GM18499 (cell line): Measurements from ENCODE around the gene FHIT.

Experiments
- ATAC-seq: cut with Tn5 transposase; IDR thresholded peaks from one replicate; pipeline ENCODE4 v1.9.1; 2021; ENCODE audit warnings: moderate number of reproducible peaks; ENCODE audit not compliant: insufficient read depth, unreplicated experiment

FHIT gene

DNA sequence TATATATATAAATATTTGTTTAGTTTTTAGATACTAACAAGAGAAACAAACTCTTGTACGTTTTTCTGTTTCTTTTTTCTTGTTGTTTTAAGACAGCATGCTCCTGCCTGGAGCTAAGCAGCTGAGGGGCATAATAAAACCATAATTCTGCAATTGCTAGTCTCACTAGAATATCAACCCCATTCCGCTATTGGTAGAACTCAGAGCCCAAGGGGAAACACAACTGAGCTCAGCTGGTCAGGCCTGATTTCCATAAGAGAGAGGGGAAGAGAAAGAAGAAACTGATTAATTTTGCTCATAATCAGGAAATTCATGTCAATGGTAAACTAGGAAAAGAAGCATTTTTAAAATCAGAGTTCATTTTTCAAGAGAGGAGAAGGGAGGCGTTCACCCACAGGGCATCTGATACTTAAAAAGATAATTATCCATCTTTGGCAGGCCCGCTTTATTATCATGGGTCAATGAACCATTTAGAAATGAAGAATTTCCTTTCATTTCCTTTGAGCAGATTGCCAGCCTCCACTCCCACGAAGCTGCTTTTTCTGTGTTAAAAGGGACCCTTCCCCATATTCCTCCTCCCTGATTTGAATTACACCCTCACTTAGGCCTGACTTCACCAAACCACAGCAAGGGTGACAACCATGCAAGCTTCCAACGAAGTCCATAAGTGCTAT is 1236.1 kb downstream of the FHIT start:
- ATAC-seq = no peak

DNA sequence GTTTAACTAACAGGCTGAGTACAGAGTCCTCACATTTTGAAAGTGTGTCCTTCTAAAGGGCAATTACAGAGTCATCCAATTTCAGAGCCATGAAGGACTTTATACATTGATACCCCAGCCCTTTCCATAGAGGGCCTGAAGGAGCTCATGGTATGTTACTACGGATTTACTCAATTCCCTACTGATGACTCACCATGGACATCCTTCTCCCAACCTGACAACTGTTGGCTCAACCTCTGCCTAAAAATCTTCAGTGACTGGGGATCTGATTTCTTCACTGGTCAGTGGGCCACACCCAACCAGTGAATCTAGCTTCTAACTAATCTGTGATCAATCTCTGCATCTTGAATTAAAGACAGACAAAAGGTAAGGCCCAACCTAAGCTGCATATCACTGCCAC is 1238.0 kb downstream of the FHIT start:
- ATAC-seq = no peak

DNA sequence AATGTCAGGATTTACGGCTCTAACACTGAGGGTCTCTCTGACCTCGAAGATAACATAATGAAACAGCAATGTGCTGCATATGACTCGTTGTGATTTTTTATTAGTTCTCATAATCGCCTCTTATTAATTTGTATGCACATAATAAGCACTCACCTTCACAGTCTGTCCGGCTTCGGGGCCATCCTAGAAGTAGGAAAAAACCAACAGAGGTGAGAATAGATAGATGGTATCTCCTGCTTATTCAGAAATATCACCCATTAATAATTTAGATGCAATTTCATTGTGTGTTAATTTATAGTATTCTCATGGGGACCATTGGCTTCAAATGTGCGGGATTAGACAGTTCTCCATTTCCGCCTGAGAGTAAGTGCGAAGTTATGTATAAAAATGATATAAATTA is 1240.0 kb downstream of the FHIT start:
- ATAC-seq = no peak

DNA sequence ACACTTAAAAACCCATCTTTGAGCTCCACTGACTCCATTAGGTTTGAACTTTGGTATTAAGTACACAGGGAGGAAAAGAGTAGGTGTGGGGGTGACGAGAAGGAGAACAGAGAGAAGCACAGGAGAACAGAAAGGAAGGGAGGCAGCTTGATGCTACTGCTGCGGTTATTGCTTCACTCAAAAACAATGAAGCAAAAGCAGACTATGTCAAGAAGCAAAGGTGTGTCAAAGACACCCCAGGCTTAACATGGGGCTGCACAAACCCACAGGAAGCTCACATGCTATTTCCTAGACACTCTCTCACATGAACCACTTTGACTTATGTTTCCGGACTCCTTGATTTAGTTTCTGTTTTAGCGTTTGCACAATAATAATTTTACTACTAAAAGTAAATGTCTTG is 1240.5 kb downstream of the FHIT start:
- peak; percentile 99 for ATAC-seq

DNA sequence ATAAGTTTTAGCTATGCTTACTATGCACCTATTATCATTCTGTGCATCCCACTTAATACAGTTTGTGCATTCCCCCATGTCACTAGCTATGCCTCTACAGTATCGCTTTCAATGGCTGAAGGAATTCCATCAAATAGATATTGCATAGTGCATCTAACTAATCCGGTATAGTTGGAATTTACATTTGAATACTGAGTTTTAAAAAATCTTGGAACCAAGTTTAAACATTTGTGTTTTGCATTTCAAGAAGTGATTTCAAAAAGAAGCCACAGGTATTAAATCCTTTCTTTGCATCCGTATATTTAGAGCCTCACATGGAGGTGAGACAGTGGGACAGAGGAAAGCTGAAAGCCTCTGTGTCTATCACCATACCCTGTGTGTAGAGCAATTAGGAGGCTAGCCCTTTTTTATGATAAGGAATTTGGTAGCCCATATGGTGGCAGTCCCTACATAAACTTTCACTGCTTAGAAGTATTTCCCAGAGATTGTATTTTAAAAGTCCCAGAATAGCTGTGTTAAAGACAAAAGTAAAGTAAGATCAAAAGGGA is 1241.2 kb downstream of the FHIT start:
- no peak for ATAC-seq

DNA sequence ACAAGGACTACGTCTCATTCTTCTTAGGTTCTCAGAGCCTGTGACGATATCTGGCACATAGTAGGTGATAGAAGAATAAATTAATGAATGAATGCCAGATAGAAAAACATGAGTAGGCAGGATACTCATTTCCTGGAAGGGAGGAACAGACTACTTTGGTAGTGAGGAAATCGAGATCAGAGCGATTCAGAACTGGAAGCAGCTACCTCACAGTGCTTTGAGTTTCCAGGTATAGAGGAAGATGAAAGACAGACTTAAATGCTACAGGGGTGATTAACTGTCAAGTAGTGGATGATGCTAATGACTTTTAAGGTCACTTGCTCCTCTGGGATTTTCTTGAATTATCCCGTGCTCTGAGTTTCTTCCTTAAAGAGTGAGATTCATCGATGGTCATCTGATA is 1249.9 kb downstream of the FHIT start:
- ATAC-seq = no peak

DNA sequence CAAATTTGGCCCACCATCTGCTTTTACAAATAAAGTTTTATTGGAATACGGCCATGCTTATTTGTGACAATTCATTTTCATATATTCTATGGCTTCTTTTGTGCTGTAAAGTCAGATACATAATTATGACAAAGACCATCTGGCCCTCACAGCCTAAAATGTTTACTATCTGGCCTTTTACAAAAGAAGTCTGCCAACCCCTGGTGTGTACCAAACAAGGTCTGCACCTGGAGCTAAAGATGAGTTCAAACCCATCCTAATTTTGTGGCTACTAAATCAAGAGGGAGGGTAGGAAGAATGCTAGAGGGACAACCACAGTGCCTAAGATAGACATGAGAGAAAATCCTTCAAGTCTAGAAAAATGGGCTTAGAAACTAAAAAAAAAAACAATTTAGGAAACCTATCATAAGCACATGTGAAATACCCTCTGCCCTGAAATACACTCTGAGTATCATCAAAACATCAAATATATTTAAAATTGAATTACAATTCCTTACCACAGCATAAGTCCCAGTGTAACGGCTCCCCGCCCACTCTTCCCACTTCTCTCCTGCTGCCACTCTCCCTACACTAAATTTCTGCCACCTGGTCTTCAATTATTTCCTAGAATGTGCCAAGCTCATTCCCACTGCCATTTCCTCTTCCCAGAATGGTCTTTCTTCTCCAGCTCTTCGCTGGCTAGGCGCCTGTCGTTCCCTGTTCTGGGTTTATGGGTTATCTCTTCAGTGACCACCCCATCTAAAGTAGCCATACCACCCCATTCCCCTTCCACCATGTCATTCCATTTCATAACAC is 1250.7 kb downstream of the FHIT start:
- no peak for ATAC-seq

DNA sequence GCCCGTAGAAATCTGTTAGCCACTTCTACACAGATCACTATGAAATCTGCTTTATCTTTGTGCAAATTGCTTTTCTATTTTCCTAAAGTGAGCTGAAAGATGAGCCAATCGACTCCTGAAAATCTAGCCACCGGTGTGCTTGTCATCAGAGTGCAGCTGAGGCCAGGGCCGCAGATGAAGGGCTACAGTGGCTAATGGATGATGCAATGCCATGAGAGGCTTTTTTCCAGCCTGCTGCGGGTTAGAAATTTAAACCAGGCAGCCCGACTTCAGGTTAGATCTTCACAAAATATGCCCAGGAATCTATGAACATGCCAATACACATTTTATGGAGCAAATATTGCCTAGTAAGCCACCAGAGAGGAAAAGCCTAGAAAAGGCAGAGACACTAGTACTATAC is 1253.2 kb downstream of the FHIT start:
- ATAC-seq = no peak

DNA sequence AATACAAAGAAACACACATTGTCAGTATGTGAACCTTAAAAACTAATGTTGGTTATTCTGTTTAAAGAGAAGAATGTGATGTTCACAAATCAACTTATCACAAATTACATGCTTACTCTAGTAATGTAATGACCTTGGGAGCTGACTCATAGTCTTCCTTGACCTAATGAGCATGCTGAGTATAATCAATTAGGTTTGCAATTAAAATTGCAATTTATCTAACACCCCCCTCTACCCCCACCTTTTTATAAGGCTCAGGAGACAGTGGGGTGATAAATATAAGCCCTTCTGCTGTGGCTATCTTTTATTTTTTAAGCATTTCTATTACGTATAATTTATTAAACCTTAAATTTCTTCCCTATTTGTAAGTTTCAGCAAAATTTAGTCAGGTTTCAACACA is 1253.7 kb downstream of the FHIT start:
- ATAC-seq = no peak

DNA sequence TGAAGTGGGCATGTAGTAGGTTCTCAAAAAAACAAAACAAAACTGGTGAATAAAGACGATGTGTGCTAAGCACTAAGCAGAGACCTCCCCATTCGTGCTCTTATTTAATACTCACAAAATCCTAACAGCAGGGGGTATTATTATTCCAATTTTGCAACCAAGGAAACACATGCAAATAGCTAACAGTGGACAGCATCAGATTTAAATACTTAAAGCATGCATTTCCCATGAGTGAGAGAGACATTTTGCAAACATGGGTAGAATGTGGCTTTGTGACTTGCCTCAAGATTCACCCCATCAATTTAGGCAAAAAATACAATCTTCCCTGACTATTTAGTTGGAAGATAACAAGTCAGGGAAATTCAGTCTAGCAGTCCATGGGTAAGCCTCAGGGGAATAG is 1255.2 kb downstream of the FHIT start:
- ATAC-seq = no peak

DNA sequence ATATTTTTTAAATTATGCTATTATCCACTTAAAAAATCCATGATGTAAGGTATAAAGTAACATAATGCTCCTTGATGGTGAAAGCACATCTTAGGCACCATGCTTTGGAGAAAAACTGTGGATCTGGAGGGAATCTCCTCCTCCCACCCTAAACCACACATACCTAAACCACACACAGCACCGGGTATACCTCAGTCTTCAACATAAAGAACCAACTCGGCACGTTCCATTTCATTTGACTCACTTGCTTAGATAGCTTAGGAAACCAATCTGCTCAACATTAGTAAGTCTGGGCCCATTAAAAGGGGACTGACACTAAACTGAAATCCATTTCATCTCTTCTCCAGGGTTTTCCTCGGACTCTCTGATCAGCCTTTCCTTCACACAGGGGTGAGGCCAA is 1255.7 kb downstream of the FHIT start:
- ATAC-seq = no peak

DNA sequence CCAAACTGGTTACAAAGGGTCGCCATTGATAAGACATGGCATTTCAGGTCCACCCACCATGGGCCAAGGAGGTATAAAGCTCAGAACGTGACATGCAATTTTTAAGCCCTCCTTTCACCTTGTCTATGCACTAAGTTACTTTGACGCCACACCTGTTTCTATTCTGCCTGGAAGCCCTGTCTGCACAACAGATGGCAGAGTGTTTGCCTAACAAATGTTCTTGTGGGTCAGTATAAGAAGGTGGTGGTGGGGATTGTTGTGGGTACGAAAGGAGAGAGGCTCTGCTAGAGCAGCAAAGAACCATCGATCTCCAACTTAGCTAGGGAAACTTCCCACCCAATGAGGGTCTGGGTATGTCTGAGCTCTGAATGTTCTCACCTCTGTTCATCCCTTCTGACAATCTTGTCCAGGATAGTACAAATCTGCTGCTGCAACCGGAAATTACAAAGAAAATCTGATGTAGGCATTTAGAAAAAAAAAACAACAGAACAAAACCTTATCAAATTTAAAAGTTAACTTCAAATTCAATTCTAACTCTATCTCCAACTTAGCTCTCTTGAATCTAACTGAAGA is 1256.4 kb downstream of the FHIT start:
- no peak for ATAC-seq

DNA sequence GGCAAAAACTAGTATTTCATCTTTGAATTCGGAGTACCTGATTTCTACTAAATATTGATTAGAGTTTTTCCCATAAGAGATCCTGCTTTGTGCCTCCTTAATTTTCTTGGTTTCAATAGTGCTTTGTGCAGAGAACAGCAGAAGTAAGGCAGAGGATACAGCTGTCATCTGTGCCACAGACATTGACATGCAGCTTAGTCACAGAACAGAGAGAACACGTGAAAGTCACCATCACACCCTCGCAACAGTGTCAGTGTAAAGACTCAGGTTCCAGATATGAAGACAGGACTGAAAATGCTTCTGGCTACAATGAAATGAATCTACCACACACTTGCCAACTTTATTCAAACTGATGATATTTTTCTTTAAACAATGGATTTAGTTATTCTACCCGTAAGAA is 1258.7 kb downstream of the FHIT start:
- ATAC-seq = no peak

DNA sequence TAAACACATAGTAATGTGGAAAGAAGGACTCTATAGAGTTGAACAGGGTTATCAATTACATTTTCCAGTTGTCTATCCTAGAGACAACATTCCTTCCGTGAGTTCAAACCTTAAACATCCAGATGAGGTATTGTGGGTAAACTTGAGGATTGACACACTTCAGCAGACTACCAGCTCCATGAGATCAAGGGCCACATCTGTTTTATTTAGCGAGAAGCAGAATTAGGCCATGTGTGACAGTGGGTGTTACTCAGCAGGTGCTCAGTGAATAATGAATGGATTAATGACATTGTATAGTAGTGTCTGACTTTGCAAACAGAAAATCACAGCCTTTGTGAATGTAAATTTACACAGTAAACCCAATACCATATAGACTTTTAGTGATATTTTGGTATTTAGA is 1260.3 kb downstream of the FHIT start:
- no peak for ATAC-seq

DNA sequence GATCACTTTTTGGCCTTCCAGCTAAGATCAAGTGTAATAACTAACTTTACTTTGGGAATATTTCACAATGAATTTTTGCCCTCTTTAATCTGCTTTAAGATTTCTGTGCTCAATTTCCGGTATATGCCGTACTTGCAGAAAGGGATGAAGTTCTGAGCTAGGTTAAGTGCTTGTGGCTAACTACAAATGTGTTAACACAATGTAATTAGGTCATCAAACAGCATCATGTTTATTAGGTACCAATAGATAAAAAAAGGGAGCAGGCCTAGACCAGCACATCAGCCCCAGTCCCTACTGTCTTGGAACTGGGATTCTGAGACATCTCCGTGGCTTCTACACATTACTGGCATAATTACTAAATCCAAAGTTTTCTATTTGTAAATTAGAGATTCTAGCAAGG is 1268.7 kb downstream of the FHIT start:
- ATAC-seq = no peak

DNA sequence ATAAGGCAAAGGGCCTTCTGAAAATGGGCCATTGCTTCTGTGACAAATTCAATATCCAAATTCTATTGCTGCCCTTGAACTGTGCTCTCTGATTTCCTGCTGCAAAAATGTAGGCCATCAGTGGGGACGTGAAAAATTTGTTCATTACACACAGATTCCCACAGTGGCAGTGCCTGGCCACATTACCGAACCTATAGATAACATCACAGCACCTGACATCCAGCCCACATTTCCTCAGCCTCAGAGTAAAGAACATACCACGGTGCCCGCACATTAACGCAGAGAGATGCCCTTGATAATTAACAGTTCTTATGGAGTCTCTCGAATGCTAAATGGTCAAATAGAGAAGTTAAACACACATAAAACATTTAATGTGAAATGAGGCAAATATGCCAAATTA is 1269.9 kb downstream of the FHIT start:
- no peak for ATAC-seq

DNA sequence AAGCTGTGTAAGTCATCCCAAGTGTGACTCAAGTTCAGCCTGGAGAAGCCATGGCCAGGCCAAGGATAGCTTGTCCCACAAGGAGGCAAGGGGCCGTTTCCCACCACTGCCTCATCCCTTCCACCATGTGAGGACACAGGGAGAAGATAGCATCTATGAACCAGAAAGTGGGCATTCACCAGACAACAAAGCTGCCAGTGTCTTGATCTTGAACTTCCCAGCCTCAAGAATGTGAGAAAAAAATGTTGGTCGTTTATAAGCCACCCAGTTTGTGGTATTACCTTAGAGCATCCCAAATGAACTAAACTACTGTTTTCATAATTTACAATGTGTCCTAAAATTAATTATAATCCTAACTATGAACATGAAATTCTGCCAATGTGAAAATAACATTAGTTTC is 1270.7 kb downstream of the FHIT start:
- ATAC-seq = no peak

DNA sequence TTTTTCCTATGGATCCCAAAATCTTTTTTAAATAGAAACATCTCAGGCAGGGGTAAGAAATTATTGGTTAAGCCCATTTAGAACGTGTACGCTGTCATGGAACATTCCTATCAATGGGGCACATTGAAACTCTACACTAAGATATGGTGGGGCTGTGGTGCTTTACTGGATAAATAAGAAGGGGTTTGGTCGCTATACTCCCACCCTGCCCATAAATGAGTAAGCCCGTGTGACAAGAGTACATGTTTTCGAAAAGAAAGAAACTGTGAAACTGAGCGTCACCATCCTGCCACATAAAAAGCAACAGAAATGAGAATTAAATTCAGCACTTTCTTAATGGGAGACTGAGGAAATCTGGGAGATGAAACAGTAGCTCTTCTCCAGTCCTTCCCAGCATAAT is 1271.7 kb downstream of the FHIT start:
- ATAC-seq = no peak

DNA sequence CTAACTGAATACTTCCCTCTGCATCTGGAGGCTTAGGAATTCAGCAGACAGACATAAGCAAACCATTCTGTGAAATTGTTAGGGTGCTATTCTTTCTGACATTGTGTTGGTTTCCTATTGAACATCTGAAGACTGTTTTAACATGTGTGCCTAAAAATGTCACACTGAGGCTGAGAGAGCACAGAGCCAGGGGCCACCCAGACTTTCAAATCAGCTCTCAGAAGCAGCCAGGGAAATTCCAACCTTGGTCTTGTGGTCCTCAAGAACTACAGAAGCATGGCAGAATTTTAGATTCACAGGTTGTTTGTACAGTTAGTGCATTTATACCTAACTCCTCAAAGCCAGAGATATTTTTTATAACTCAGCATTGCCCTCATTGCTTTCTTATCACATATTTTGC is 1272.3 kb downstream of the FHIT start:
- no peak for ATAC-seq

DNA sequence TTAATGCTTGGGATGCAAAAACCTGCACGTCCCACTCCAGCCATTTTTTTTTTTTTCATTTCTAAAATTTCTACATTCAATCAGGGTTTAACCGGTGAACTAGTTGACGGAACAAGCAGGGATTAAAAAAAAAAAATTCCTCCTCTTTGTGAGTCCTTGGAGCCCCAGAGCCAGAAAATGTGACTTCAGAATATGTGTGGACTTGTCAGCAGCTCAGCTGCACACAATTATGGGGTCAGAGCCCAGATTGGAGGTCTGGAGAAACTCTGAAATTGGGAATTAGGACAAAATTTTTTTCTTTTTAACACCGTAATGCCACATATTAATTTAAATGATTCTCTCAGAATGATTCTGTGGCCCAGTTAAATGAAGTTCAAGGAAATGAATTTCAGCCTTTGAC is 1280.5 kb downstream of the FHIT start:
- no peak for ATAC-seq

DNA sequence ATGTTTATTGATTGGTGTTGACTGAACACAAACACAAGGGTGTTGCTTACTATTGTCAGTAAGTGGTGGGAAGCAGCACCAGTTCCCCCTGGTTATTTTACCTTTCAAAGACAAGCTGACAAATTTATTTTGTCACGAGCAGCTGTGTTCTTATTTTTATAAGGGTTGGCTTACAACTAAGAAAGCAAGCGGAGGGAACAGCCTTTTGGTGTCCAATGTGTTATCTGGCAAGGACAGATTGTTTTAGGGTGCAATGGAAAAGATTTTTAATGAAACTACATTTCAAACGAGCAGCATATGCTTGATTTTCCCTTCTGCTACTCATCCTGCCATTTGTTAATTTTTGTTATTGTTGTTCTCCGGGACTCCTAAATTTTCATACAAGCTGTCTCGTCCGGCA is 1280.9 kb downstream of the FHIT start:
- no peak for ATAC-seq
